Ishikawa (cell line): ENCODE results near the gene TMEM168.

Source experiments
- CEBPB ChIP-seq: IDR thresholded peaks from 2 replicates; pipeline ENCODE4 v1.6.1; 2012
- CREB1 ChIP-seq: IDR thresholded peaks from 2 replicates; pipeline ENCODE4 v1.6.1; 2012; ENCODE audit warnings: low read depth
- EGR1 ChIP-seq: IDR thresholded peaks from 2 replicates; pipeline ENCODE4 v1.6.1; 2012
- EP300 ChIP-seq: IDR thresholded peaks from 2 replicates; pipeline ENCODE4 v1.6.1; 2012; ENCODE audit warnings: borderline replicate concordance
- FOXM1 ChIP-seq: IDR thresholded peaks from 2 replicates; pipeline ENCODE4 v1.6.1; 2012; ENCODE audit warnings: low read depth, borderline replicate concordance
- TAF1 ChIP-seq: IDR thresholded peaks from 2 replicates; pipeline ENCODE4 v1.6.1; 2012; ENCODE audit warnings: low read depth, mild to moderate bottlenecking
- YY1 ChIP-seq: IDR thresholded peaks from 2 replicates; pipeline ENCODE4 v1.6.1; 2012; ENCODE audit warnings: low read depth
- TF ChIP-seq, protein P1 (sequence below): IDR thresholded peaks from 2 replicates; pipeline ENCODE4 v1.6.1; 2012; ENCODE audit warnings: low read depth, mild to moderate bottlenecking
- TF ChIP-seq, protein P2 (sequence below): IDR thresholded peaks from 2 replicates; pipeline ENCODE4 v1.6.1; 2012

DNA sequence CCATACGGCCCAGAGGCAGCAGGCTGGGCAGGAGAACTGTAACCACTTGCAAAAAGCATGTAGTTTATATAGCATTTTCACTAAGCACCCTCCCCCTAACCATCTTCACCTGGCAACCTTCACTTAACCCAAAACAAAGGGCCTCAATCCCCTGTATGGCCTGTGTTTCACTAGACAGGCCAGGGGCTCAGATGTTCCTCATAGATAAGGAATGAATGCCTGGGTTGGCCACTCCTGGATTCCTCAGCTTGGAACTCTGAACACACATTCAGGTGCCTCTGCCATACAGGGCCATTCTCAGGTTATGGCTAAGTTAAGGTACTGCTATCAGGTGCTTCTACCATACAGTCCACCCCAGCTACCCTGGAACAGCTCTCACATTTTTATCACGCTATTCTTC lies 10.3 kb upstream of the TMEM168 start:
- TF ChIP-seq, protein P1, sequence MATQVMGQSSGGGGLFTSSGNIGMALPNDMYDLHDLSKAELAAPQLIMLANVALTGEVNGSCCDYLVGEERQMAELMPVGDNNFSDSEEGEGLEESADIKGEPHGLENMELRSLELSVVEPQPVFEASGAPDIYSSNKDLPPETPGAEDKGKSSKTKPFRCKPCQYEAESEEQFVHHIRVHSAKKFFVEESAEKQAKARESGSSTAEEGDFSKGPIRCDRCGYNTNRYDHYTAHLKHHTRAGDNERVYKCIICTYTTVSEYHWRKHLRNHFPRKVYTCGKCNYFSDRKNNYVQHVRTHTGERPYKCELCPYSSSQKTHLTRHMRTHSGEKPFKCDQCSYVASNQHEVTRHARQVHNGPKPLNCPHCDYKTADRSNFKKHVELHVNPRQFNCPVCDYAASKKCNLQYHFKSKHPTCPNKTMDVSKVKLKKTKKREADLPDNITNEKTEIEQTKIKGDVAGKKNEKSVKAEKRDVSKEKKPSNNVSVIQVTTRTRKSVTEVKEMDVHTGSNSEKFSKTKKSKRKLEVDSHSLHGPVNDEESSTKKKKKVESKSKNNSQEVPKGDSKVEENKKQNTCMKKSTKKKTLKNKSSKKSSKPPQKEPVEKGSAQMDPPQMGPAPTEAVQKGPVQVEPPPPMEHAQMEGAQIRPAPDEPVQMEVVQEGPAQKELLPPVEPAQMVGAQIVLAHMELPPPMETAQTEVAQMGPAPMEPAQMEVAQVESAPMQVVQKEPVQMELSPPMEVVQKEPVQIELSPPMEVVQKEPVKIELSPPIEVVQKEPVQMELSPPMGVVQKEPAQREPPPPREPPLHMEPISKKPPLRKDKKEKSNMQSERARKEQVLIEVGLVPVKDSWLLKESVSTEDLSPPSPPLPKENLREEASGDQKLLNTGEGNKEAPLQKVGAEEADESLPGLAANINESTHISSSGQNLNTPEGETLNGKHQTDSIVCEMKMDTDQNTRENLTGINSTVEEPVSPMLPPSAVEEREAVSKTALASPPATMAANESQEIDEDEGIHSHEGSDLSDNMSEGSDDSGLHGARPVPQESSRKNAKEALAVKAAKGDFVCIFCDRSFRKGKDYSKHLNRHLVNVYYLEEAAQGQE: no peak
- TF ChIP-seq CREB1 (no peak), CEBPB (no peak), EP300 (no peak), EGR1 (no peak), TAF1 (no peak), YY1 (no peak), FOXM1 (no peak)
- TF ChIP-seq, protein P2, sequence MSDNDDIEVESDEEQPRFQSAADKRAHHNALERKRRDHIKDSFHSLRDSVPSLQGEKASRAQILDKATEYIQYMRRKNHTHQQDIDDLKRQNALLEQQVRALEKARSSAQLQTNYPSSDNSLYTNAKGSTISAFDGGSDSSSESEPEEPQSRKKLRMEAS: no peak
